GM19043 (cell line): ENCODE data around the gene ENTPD1.
"Not testable (repeated sequence)": the region's sequence is repeated elsewhere in the genome, so short reads cannot be mapped to it uniquely, and the experiment has no call there.

Experiments
- ATAC-seq: cut with Tn5 transposase; IDR thresholded peaks from one replicate; pipeline ENCODE4 v1.9.1; 2021; ENCODE audit warnings: low read depth; ENCODE audit not compliant: unreplicated experiment

The ENTPD1 gene

GRCh38 chr10:95756041-95756761 is at the start of gene ENTPD1:
TSS of gene ENTPD1 (plus strand) at chr10:95756163. CDS start at chr10:95756240, 77 bp downstream.
- ATAC-seq = no peak

GRCh38 chr10:95706573-95706972 is 49.4 kb upstream of the ENTPD1 start:
- no peak for ATAC-seq

- no peak for ATAC-seq
Observed at GRCh38 chr10:95706990-95707389, 49.0 kb upstream of the ENTPD1 start.

- no peak for ATAC-seq
Observed at GRCh38 chr10:95711492-95711891, 44.5 kb upstream of the ENTPD1 start.

- ATAC-seq = no peak
Observed at GRCh38 chr10:95716466-95716865, 39.5 kb upstream of the ENTPD1 start.

GRCh38 chr10:95716866-95717265 is 39.1 kb upstream of the ENTPD1 start:
- ATAC-seq = no peak

- ATAC-seq = not testable (repeated sequence)
Observed at GRCh38 chr10:95720745-95721144, 35.2 kb upstream of the ENTPD1 start.

- not testable (repeated sequence) for ATAC-seq
Observed at GRCh38 chr10:95722496-95722895, 33.5 kb upstream of the ENTPD1 start.

- ATAC-seq = no peak
Observed at GRCh38 chr10:95728526-95728925, 27.4 kb upstream of the ENTPD1 start.

GRCh38 chr10:95729323-95730055 is 26.5 kb upstream of the ENTPD1 start:
- no peak for ATAC-seq

- ATAC-seq = no peak
Observed at GRCh38 chr10:95730233-95730632, 25.7 kb upstream of the ENTPD1 start.

GRCh38 chr10:95732907-95733306 is 23.1 kb upstream of the ENTPD1 start:
- ATAC-seq = not testable (repeated sequence)

- ATAC-seq = no peak
Observed at GRCh38 chr10:95739056-95739455, 16.9 kb upstream of the ENTPD1 start.

GRCh38 chr10:95741807-95742467 is 14.0 kb upstream of the ENTPD1 start:
- peak; percentile 74 for ATAC-seq

GRCh38 chr10:95742485-95742884 is 13.5 kb upstream of the ENTPD1 start:
- ATAC-seq = peak; percentile 24

GRCh38 chr10:95742962-95743535 is 12.9 kb upstream of the ENTPD1 start:
- no peak for ATAC-seq

GRCh38 chr10:95745501-95745900 is 10.5 kb upstream of the ENTPD1 start:
- ATAC-seq = no peak

GRCh38 chr10:95748349-95748748 is 7.6 kb upstream of the ENTPD1 start:
- no peak for ATAC-seq

GRCh38 chr10:95755511-95756004 is 405 bp upstream of the ENTPD1 start:
- ATAC-seq = no peak

- ATAC-seq = no peak
Observed at GRCh38 chr10:95756809-95757684, 1.1 kb downstream of the ENTPD1 start.
